ENCODE results near the gene SLC38A9.

- TF ChIP-seq CTCF (IDR thresholded peaks at IDR 0.05), result no peak
- no peak for TF ChIP-seq JUNB (IDR thresholded peaks at IDR 0.05)
- TF ChIP-seq USF2 (IDR thresholded peaks at IDR 0.05), result no peak
- no peak for TF ChIP-seq POLR2A (IDR thresholded peaks at IDR 0.05; ENCODE audit: low read length)
- TF ChIP-seq POLR2AphosphoS2 (conservative IDR thresholded peaks at IDR 0.05; ENCODE audit: low read length), result no peak
- no peak for TF ChIP-seq MYC (IDR thresholded peaks at IDR 0.05; ENCODE audit: borderline replicate concordance, low read length)
- no peak for TF ChIP-seq REST (IDR thresholded peaks at IDR 0.05)
- TF ChIP-seq MAZ (IDR thresholded peaks at IDR 0.05; ENCODE audit: borderline replicate concordance, low read depth, low read length), result no peak
- TF ChIP-seq HDAC2 (IDR thresholded peaks at IDR 0.05), result no peak
- TF ChIP-seq HOXA7 (CRISPR knock-in tag; IDR thresholded peaks at IDR 0.05), result no peak
- no peak for TF ChIP-seq RAD21 (conservative IDR thresholded peaks at IDR 0.05 in 1 of 2, IDR thresholded peaks at IDR 0.05 in 1 of 2)
Observed at GRCh38 chr5:55626790-55627189, 85.3 kb downstream of the SLC38A9 start.

Data from A549 (cell line).